ENCODE measurements around the gene OPCML. TPM values are rescaled to one million over a fixed set of nuclear protein-coding genes. Genes with fewer than 3 reads are reported as not detected.

OPCML gene
- polyA plus RNA-seq, 1 donor from 2014 or later = 11.6 TPM

DNA sequence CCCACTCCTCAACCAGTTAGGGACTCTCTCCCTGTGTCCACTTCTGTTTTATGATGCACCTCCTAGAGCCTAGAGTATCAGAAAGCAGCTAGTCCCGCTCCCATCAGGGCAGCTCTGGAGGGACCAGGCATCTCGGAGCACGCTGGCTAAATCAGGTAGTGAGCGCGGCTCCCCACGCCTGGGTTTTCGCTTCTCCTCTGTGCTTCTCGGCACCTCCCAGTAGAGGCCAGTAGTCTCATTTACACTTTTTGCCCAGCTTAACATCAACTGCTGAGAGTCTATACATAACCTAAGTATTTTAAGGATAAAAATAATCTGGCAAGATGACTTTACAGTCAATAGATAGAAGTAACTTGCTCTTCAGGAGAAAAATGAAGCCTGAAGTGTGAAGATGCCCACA lies 473.8 kb downstream of the OPCML start (continued):
- no peak for TF ChIP-seq EP300 (conservative IDR thresholded peaks at IDR 0.05; ENCODE audit: poor library complexity, severe bottlenecking)

DNA sequence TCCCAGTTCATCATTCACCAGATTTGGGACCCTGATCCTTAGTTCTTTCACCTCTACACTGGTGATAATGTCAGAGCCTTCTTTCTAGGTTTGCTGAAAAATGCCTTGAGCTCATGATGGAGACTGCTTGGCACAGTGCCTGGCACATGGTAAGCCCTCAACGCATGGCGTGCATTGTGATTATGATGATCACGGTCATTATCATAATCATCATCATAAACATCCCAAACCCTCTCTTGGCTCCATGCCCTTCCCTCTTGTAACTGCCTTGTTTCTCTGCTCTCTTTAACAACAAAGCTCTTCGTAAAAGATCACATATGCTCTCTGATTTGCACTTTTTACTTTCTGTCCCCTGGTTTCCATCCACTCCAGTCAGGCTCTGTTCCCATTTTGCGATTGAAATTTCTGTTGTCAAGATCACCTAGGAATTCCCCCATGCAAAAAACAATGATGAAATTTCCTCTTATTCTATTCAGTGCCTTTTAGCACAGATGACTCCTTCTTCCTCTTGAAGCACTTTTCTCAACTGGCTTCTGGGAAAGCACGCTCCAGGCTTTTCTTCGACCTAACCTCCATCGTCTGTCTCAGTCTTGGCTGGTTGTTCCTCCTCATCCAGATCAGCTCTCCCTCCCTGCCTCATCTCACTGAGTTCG lies 479.1 kb downstream of the OPCML start:
- no peaks in the 10 kb centered on the region for H3K27me3 ChIP-seq (ENCODE audit: insufficient read depth, low read depth, low read length)
- H3K27ac ChIP-seq (ENCODE audit: low read length) = no peak overlapping the region
- H3K36me3 ChIP-seq (ENCODE audit: insufficient read depth, low read length) = no peaks in the 10 kb centered on the region
- no peak overlapping the region for H2AFZ ChIP-seq (ENCODE audit: low read depth, low read length)
- no peaks in the 10 kb centered on the region for H3K9me3 ChIP-seq (ENCODE audit: low read length)
- H3F3A ChIP-seq (ENCODE audit: insufficient read depth, low read length, poor library complexity, severe bottlenecking) = no peaks in the 10 kb centered on the region
- H3K9me2 ChIP-seq (ENCODE audit: insufficient read depth, low read length) = no peaks in the 10 kb centered on the region
- no peak overlapping the region for H3K4me2 ChIP-seq (ENCODE audit: low read length)
- H3K79me2 ChIP-seq (replicated peaks; ENCODE audit: insufficient read depth, low read length) = no peaks in the 10 kb centered on the region
- H3K4me3 ChIP-seq (ENCODE audit: low read length) = no peak overlapping the region
- no peak overlapping the region for H3K9ac ChIP-seq (ENCODE audit: low read length)
- TF ChIP-seq RAD21 (conservative IDR thresholded peaks at IDR 0.05) (no peak), MXI1 (conservative IDR thresholded peaks at IDR 0.05; ENCODE audit: poor library complexity, severe bottlenecking) (no peak), EP300 (conservative IDR thresholded peaks at IDR 0.05; ENCODE audit: poor library complexity, severe bottlenecking) (no peak), TAF1 (IDR thresholded peaks at IDR 0.05; ENCODE audit: low read depth) (no peak), SMC3 (conservative IDR thresholded peaks at IDR 0.05; ENCODE audit: poor library complexity) (no peak), EZH2 (IDR thresholded peaks at IDR 0.05; ENCODE audit: borderline replicate concordance, insufficient read depth, low read length, poor library complexity, severe bottlenecking) (no peak), POLR2AphosphoS5 (IDR thresholded peaks at IDR 0.05) (no peak)
- TF ChIP-seq, protein P1, sequence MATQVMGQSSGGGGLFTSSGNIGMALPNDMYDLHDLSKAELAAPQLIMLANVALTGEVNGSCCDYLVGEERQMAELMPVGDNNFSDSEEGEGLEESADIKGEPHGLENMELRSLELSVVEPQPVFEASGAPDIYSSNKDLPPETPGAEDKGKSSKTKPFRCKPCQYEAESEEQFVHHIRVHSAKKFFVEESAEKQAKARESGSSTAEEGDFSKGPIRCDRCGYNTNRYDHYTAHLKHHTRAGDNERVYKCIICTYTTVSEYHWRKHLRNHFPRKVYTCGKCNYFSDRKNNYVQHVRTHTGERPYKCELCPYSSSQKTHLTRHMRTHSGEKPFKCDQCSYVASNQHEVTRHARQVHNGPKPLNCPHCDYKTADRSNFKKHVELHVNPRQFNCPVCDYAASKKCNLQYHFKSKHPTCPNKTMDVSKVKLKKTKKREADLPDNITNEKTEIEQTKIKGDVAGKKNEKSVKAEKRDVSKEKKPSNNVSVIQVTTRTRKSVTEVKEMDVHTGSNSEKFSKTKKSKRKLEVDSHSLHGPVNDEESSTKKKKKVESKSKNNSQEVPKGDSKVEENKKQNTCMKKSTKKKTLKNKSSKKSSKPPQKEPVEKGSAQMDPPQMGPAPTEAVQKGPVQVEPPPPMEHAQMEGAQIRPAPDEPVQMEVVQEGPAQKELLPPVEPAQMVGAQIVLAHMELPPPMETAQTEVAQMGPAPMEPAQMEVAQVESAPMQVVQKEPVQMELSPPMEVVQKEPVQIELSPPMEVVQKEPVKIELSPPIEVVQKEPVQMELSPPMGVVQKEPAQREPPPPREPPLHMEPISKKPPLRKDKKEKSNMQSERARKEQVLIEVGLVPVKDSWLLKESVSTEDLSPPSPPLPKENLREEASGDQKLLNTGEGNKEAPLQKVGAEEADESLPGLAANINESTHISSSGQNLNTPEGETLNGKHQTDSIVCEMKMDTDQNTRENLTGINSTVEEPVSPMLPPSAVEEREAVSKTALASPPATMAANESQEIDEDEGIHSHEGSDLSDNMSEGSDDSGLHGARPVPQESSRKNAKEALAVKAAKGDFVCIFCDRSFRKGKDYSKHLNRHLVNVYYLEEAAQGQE (IDR thresholded peaks at IDR 0.05; ENCODE audit: borderline replicate concordance) = no peak
- TF ChIP-seq, protein P2, sequence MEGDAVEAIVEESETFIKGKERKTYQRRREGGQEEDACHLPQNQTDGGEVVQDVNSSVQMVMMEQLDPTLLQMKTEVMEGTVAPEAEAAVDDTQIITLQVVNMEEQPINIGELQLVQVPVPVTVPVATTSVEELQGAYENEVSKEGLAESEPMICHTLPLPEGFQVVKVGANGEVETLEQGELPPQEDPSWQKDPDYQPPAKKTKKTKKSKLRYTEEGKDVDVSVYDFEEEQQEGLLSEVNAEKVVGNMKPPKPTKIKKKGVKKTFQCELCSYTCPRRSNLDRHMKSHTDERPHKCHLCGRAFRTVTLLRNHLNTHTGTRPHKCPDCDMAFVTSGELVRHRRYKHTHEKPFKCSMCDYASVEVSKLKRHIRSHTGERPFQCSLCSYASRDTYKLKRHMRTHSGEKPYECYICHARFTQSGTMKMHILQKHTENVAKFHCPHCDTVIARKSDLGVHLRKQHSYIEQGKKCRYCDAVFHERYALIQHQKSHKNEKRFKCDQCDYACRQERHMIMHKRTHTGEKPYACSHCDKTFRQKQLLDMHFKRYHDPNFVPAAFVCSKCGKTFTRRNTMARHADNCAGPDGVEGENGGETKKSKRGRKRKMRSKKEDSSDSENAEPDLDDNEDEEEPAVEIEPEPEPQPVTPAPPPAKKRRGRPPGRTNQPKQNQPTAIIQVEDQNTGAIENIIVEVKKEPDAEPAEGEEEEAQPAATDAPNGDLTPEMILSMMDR (IDR thresholded peaks at IDR 0.05; ENCODE audit: poor library complexity, severe bottlenecking) = no peak
- no peaks in the 10 kb centered on the region for H4K20me1 ChIP-seq (ENCODE audit: insufficient read depth)

DNA sequence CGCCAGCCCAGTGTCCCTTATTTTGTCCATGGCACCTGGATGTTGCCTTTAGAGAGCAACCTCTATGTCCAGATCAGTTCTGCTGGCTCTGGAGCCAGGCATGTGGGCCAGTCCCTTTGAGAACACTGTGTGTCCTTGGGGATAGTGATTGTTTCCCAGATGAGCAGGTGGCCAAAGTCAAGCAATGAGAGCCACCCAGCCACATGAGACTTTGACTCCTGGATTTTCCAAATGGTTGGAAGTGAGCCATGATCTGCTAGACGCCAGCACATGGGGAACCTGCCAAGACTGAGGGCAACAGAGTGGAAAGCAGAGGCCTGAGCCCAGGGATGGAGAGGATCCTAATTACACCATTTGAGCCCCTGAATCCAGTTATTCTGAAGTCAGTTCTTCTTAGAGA lies 479.8 kb downstream of the OPCML start:
- Histone ChIP-seq H4K20me1 (ENCODE audit: insufficient read depth) (no peaks in the 10 kb centered on the region), H3K79me2 (replicated peaks; ENCODE audit: insufficient read depth, low read length) (no peaks in the 10 kb centered on the region), H3K9ac (ENCODE audit: low read length) (no peak overlapping the region), H3K9me3 (ENCODE audit: low read length) (no peaks in the 10 kb centered on the region), H2AFZ (ENCODE audit: low read depth, low read length) (no peak overlapping the region), H3K27ac (ENCODE audit: low read length) (no peak overlapping the region), H3K9me2 (ENCODE audit: insufficient read depth, low read length) (no peaks in the 10 kb centered on the region), H3K27me3 (ENCODE audit: insufficient read depth, low read depth, low read length) (no peaks in the 10 kb centered on the region), H3F3A (ENCODE audit: insufficient read depth, low read length, poor library complexity, severe bottlenecking) (no peaks in the 10 kb centered on the region), H3K36me3 (ENCODE audit: insufficient read depth, low read length) (no peaks in the 10 kb centered on the region), H3K4me2 (ENCODE audit: low read length) (no peak overlapping the region), H3K4me3 (ENCODE audit: low read length) (no peak overlapping the region)
- TF ChIP-seq POLR2AphosphoS5 (IDR thresholded peaks at IDR 0.05) = no peak
- TF ChIP-seq SMC3 (conservative IDR thresholded peaks at IDR 0.05; ENCODE audit: poor library complexity) = no peak
- TF ChIP-seq MXI1 (conservative IDR thresholded peaks at IDR 0.05; ENCODE audit: poor library complexity, severe bottlenecking) = no peak
- TF ChIP-seq TAF1 (IDR thresholded peaks at IDR 0.05; ENCODE audit: low read depth) = no peak
- TF ChIP-seq, protein P1 (IDR thresholded peaks at IDR 0.05; ENCODE audit: borderline replicate concordance) = no peak
- TF ChIP-seq RAD21 (conservative IDR thresholded peaks at IDR 0.05) = no peak
- TF ChIP-seq, protein P2 (IDR thresholded peaks at IDR 0.05; ENCODE audit: poor library complexity, severe bottlenecking) = no peak
- TF ChIP-seq EZH2 (IDR thresholded peaks at IDR 0.05; ENCODE audit: borderline replicate concordance, insufficient read depth, low read length, poor library complexity, severe bottlenecking) = no peak
- TF ChIP-seq EP300 (conservative IDR thresholded peaks at IDR 0.05; ENCODE audit: poor library complexity, severe bottlenecking) = no peak
